Tibial nerve (tissue), 4 donors: ENCODE data around the gene MAPKAP1. TPM values are rescaled to one million over a fixed set of nuclear protein-coding genes. Genes with fewer than 3 reads are reported as not detected.

Experiments
- DNase-seq, 2 donors: peaks; one replicate each; pipeline ENCODE4 v3.0.0-alpha.2; 2019; ENCODE audit warnings: low spot score in 2 of 2
- H3K27ac ChIP-seq, 4 donors: fragments of 200-600 bp; sonication (generic) in 3 of 4; one replicate each; pipeline ENCODE4 v1.5.1; 2017 to 2019; ENCODE audit warnings: mild to moderate bottlenecking in 1 of 4
- H3K27me3 ChIP-seq, 2 donors: fragments of 200-600 bp; sonication (generic) in 1 of 2; one replicate each; pipeline versions ENCODE4 v1.5.1 to v1.6.0; 2017 to 2019
- H3K36me3 ChIP-seq, 3 donors: fragments of 200-600 bp; sonication (generic); one replicate each; pipeline ENCODE4 v1.5.1; 2018 to 2019
- H3K4me1 ChIP-seq, 4 donors: fragments of 200-600 bp; sonication (generic) in 3 of 4; one replicate each; pipeline ENCODE4 v1.5.1; 2017 to 2019
- H3K4me3 ChIP-seq, 4 donors: fragments of 200-600 bp; sonication (generic) in 3 of 4; one replicate each; pipeline ENCODE4 v1.5.1; 2017 to 2019; ENCODE audit warnings: mild to moderate bottlenecking in 1 of 4, moderate library complexity in 1 of 4
- H3K9me3 ChIP-seq, 4 donors: fragments of 200-600 bp; sonication (generic) in 3 of 4; one replicate each; pipeline ENCODE4 v1.5.1; 2017 to 2019
- CTCF ChIP-seq, 5 experiments: fragments of 200-600 bp in 3 of 5; fragments of 450-650 bp in 2 of 5; sonication (generic) in 3 of 5; IDR thresholded peaks; one replicate each; pipeline ENCODE4 v1.5.1; 2016 to 2019; ENCODE audit warnings: antibody characterized with exemption in 5 of 5, mild to moderate bottlenecking in 3 of 5, moderate library complexity in 2 of 5
- EP300 ChIP-seq, 2 donors: sonication (generic); formaldehyde crosslinking; IDR thresholded peaks; one replicate each; pipeline ENCODE4 v1.6.1; 2017; ENCODE audit warnings: antibody characterized with exemption in 2 of 2, mild to moderate bottlenecking in 1 of 2
- POLR2A ChIP-seq, 2 donors: fragments of 450-650 bp; IDR thresholded peaks; one replicate each; pipeline ENCODE4 v1.6.1; 2017; ENCODE audit warnings: antibody characterized with exemption in 2 of 2, mild to moderate bottlenecking in 2 of 2, moderate library complexity in 2 of 2
- WGBS, 2 donors: methylation state at CpG; one replicate each; pipeline ENCODE4 v1.1.5; 2018; 5-methylcytosine and 5-hydroxymethylcytosine counted together
- total RNA-seq, 4 donors: library from RNA; depleted of rRNA; stranded (reverse); fragments of >200 nt; gene quantifications; one replicate each; pipeline ENCODE4 v1.1.0, GENCODE V29; 2016

Gene MAPKAP1
- total RNA-seq, 4 donors from 2014 or later = 61.4 to 111 (median 92.7) TPM

DNA sequence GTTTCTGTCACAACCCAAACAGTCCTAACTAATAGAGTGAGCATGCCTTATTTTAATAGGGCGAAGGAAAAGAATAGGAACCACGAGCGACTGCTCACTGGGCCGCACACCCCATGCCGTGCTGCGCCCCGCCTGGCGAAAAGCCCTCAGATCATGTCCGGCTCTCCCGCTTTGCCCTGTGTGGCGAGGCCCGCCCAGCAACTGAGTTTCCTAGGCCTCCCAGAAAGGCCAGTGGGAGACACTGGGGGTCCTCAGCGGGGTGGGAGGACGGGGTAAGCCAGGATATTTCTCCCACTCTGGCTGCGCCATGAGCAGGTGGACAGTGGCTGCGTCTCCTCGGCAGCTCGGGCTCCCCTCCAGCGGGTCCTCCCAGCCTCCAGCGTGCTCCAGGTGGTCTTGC is 307.3 kb downstream of the MAPKAP1 start:
- TF ChIP-seq CTCF (IDR thresholded peaks at IDR 0.05) (no peak), POLR2A (IDR thresholded peaks at IDR 0.05) (no peak), EP300 (IDR thresholded peaks at IDR 0.05) (no peak)

DNA sequence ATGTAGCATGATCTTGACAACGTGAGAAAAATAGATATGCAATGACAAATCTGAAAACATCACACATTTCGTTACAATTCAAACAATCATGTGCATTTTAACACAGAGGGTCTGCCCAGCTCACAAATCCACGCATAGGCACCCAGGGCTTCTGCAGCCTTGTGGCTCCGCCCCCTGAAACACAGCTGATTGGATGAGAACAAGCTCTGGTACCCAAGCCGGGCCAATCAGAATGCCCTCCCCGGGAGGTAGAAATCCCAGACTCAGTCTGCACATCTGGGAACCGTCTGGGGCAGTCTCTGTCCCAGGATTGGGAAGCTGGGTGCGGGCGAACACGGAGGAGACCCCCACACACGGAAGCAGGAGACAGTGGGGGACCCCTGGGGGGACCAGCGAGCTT is 307.8 kb downstream of the MAPKAP1 start:
- Histone ChIP-seq H3K27ac (no peak overlapping the region), H3K4me3 (no peak overlapping the region), H3K36me3 (no peaks in the 10 kb centered on the region), H3K9me3 (no peaks in the 10 kb centered on the region), H3K27me3 (no peaks in the 10 kb centered on the region), H3K4me1 (no peaks in the 10 kb centered on the region)
- 84 to 86% methylated on average over 12 of the region's 12 CpGs for WGBS, 2 donors
- no peak for DNase-seq
- TF ChIP-seq EP300 (IDR thresholded peaks at IDR 0.05) (no peak), POLR2A (IDR thresholded peaks at IDR 0.05) (no peak)

More for the DNA sequence above, 307.3 kb downstream of the MAPKAP1 start:
- 91 to 93% methylated on average over 16 to 20 of the region's 20 CpGs for WGBS, 2 donors
- no peaks in the 10 kb centered on the region for H3K4me1 ChIP-seq
- H3K27ac ChIP-seq = no peak overlapping the region
- H3K4me3 ChIP-seq = no peak overlapping the region
- H3K9me3 ChIP-seq = no peaks in the 10 kb centered on the region
- DNase-seq = no peak
- no peaks in the 10 kb centered on the region for H3K27me3 ChIP-seq
- H3K36me3 ChIP-seq = no peaks in the 10 kb centered on the region

DNA sequence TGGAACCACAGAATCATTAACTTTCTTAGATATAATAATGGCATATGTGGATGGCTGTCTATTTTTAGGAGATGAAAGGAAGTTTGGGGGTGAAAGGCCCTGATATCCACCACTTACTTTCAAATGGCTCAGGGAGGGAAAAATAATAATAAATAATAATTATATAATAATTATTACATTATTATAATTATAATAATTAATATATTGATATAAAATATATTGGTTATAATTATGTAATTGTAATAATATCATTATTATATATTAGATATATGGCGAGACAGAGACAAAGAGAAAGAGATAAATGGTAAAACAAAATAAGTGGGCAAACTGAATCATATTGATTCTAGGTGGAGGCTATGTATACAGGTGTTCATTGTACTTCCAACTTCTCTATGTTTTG is 308.8 kb downstream of the MAPKAP1 start:
- Histone ChIP-seq H3K4me1 (no peaks in the 10 kb centered on the region), H3K4me3 (no peak overlapping the region), H3K9me3 (no peaks in the 10 kb centered on the region), H3K36me3 (no peaks in the 10 kb centered on the region), H3K27me3 (no peaks in the 10 kb centered on the region), H3K27ac (no peak overlapping the region)
- 93% methylated on average over 1 of the region's 1 CpG for WGBS, 2 donors
- TF ChIP-seq POLR2A (IDR thresholded peaks at IDR 0.05) = no peak
- DNase-seq = no peak

GRCh38 chr9:125397736-125398135 is 309.3 kb downstream of the MAPKAP1 start:
- TF ChIP-seq EP300 (IDR thresholded peaks at IDR 0.05) (no peak), CTCF (IDR thresholded peaks at IDR 0.05) (no peak), POLR2A (IDR thresholded peaks at IDR 0.05) (no peak)
- 59 to 67% methylated on average over 11 of the region's 11 CpGs for WGBS, 2 donors
- Histone ChIP-seq H3K27me3 (no peaks in the 10 kb centered on the region), H3K9me3 (no peaks in the 10 kb centered on the region), H3K27ac (no peak overlapping the region), H3K4me1 (no peaks in the 10 kb centered on the region), H3K4me3 (no peak overlapping the region), H3K36me3 (no peaks in the 10 kb centered on the region)
- DNase-seq = no peak

DNA sequence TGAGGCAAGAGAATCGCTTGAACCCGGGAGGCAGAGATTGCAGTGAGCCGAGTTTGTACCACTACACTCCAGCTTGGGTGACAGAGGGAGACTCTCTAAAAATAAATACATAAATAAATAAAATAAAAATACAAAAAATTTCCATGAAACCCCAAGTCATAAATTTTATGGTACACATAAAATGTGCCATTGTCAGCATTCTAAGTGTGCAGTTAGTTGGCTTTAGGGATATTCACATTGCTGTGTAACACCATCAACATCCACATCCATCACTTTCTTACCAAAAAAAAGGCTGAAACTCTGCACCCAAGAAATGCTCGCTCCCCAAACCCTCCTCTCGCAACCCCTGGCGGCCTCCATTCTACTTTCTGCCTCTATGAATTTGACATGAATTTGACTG is 310.2 kb downstream of the MAPKAP1 start:
- H3K27me3 ChIP-seq = no peaks in the 10 kb centered on the region
- H3K27ac ChIP-seq = no peak overlapping the region
- H3K4me3 ChIP-seq = no peak overlapping the region
- H3K9me3 ChIP-seq = no peaks in the 10 kb centered on the region
- TF ChIP-seq EP300 (IDR thresholded peaks at IDR 0.05) (no peak), POLR2A (IDR thresholded peaks at IDR 0.05) (no peak), CTCF (IDR thresholded peaks at IDR 0.05) (no peak)
- no peak for DNase-seq
- WGBS, 2 donors = 83 to 96% methylated on average over 6 of the region's 6 CpGs
- no peaks in the 10 kb centered on the region for H3K4me1 ChIP-seq
- H3K36me3 ChIP-seq = no peaks in the 10 kb centered on the region

DNA sequence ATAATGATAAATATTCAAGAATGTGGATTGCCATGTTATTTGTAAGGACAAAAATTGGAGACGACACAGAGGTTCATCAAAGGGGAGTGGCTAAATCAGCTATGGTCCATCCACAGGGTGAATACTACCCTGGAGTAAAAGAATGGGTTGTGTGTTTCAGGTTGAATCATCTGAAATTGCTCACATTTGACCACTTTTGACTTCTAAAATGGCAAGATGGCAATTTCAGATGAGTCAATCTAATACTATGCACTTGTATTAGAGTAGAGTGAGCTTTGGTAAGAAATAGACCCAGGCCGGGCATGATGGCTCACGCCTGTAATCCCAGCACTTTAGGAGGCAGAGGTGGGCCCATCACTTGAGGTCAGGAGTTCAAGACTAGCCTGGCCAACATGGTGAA is 313.6 kb downstream of the MAPKAP1 start:
- no peak for TF ChIP-seq EP300 (IDR thresholded peaks at IDR 0.05)
- no peak for TF ChIP-seq POLR2A (IDR thresholded peaks at IDR 0.05)
- TF ChIP-seq CTCF (IDR thresholded peaks at IDR 0.05) = no peak
- Histone ChIP-seq H3K4me1 (no peaks in the 10 kb centered on the region), H3K27me3 (no peaks in the 10 kb centered on the region), H3K36me3 (no peaks in the 10 kb centered on the region), H3K4me3 (no peak overlapping the region), H3K9me3 (no peaks in the 10 kb centered on the region), H3K27ac (no peak overlapping the region)
- WGBS, 2 donors = 82 to 89% methylated on average over 3 of the region's 3 CpGs
- no peak for DNase-seq
